Liver (tissue), 9 donors: ENCODE data around the gene C1QL1. TPM values are rescaled to one million over a fixed set of nuclear protein-coding genes. Genes with fewer than 3 reads are reported as not detected.

Source experiments
- DNase-seq: peaks from one replicate; pipeline ENCODE4 v3.0.0-alpha.2; 2017; ENCODE audit warnings: low spot score
- H3K27ac ChIP-seq, 2 donors: one replicate each; pipeline ENCODE4 v1.7.0; 2013; ENCODE audit warnings: inconsistent platforms in 2 of 2, low read length in 2 of 2, control low read depth in 1 of 2, low read depth in 1 of 2, mild to moderate bottlenecking in 1 of 2
- H3K27me3 ChIP-seq, 4 donors: one replicate each; pipeline versions ENCODE4 v1.6.1 to v1.7.0; 2013; ENCODE audit warnings: low read length in 3 of 4, inconsistent platforms in 1 of 4, mild to moderate bottlenecking in 1 of 4, moderate library complexity in 1 of 4; ENCODE audit not compliant: control insufficient read depth in 4 of 4, insufficient read depth in 4 of 4
- H3K36me3 ChIP-seq, 4 donors: one replicate each; pipeline versions ENCODE4 v1.6.1 to v1.7.0; 2013; ENCODE audit warnings: low read length in 3 of 4, mild to moderate bottlenecking in 3 of 4, low read depth in 1 of 4, moderate library complexity in 1 of 4; ENCODE audit not compliant: control insufficient read depth in 4 of 4, insufficient read depth in 3 of 4
- H3K4me1 ChIP-seq, 4 donors: one replicate each; pipeline versions ENCODE4 v1.6.1 to v1.7.0; 2013; ENCODE audit warnings: low read length in 3 of 4, mild to moderate bottlenecking in 3 of 4, moderate library complexity in 1 of 4; ENCODE audit not compliant: control insufficient read depth in 4 of 4, insufficient read depth in 4 of 4
- H3K4me3 ChIP-seq, 3 donors: one replicate each; pipeline versions ENCODE4 v1.6.1 to v1.7.0; 2013; ENCODE audit warnings: low read length in 3 of 3, control low read depth in 1 of 3, low read depth in 1 of 3, mild to moderate bottlenecking in 1 of 3
- H3K9ac ChIP-seq, 2 donors: one replicate each; pipeline ENCODE4 v1.7.0; 2013; ENCODE audit warnings: low read length in 2 of 2, mild to moderate bottlenecking in 2 of 2, moderate library complexity in 2 of 2, control low read depth in 1 of 2, low read depth in 1 of 2
- H3K9me3 ChIP-seq, 4 donors: one replicate each; pipeline versions ENCODE4 v1.6.1 to v1.7.0; 2013; ENCODE audit warnings: low read length in 3 of 4; ENCODE audit not compliant: control insufficient read depth in 4 of 4
- ATF3 ChIP-seq: IDR thresholded peaks from 2 replicates; pipeline ENCODE4 v1.6.1; 2016; ENCODE audit warnings: antibody characterized with exemption
- EGR1 ChIP-seq, 2 donors: IDR thresholded peaks; 2 replicates each; pipeline ENCODE4 v1.6.1; 2016 to 2018; ENCODE audit warnings: antibody characterized with exemption in 2 of 2, low read depth in 2 of 2
- FOXA1 ChIP-seq: IDR thresholded peaks from 2 replicates; pipeline ENCODE4 v1.6.1; 2016; ENCODE audit warnings: antibody characterized with exemption
- FOXA2 ChIP-seq: IDR thresholded peaks from 2 replicates; pipeline ENCODE4 v1.6.1; 2016; ENCODE audit warnings: antibody characterized with exemption
- GABPA ChIP-seq, 2 donors: IDR thresholded peaks in 1 of 2; conservative IDR thresholded peaks in 1 of 2; 2 replicates each; pipeline ENCODE4 v1.6.1; 2016; ENCODE audit warnings: antibody characterized with exemption in 2 of 2, mild to moderate bottlenecking in 1 of 2, moderate library complexity in 1 of 2
- JUND ChIP-seq, 2 donors: IDR thresholded peaks; 2 replicates each; pipeline ENCODE4 v1.6.1; 2016; ENCODE audit warnings: antibody characterized with exemption in 2 of 2
- NR2F2 ChIP-seq: IDR thresholded peaks from 2 replicates; pipeline ENCODE4 v1.6.1; 2016; ENCODE audit warnings: antibody characterized with exemption
- RAD21 ChIP-seq, 2 donors: IDR thresholded peaks; 2 replicates each; pipeline ENCODE4 v1.6.1; 2016; ENCODE audit warnings: antibody characterized with exemption in 2 of 2, mild to moderate bottlenecking in 2 of 2
- REST ChIP-seq: IDR thresholded peaks from 2 replicates; pipeline ENCODE4 v1.6.1; 2016; ENCODE audit warnings: antibody characterized with exemption, mild to moderate bottlenecking
- SP1 ChIP-seq: IDR thresholded peaks from 2 replicates; pipeline ENCODE4 v1.6.1; 2018; ENCODE audit warnings: antibody characterized with exemption, mild to moderate bottlenecking
- TAF1 ChIP-seq: conservative IDR thresholded peaks from 2 replicates; pipeline ENCODE4 v1.6.1; 2016; ENCODE audit warnings: antibody characterized with exemption, mild to moderate bottlenecking
- YY1 ChIP-seq: IDR thresholded peaks from 2 replicates; pipeline ENCODE4 v1.6.1; 2016; ENCODE audit warnings: antibody characterized with exemption, mild to moderate bottlenecking
- ZBTB33 ChIP-seq: IDR thresholded peaks from 2 replicates; pipeline ENCODE4 v1.6.1; 2016; ENCODE audit warnings: antibody characterized with exemption
- WGBS: extraction: QIAGEN DNeasy Blood & Tissue Kit; methylation state at CpG from one replicate; pipeline ENCODE4 v1.1.7; 2013; 5-methylcytosine and 5-hydroxymethylcytosine counted together
- polyA plus RNA-seq, 2 donors: library from polyadenylated mRNA; stranded (reverse) in 1 of 2; unstranded in 1 of 2; fragments of 200-250 nt in 1 of 2; fragments of >200 nt in 1 of 2; fragmentation: Nextera tagmentation in 1 of 2; extraction: Ambion mirVana in 1 of 2; gene quantifications; one replicate each; pipeline versions ENCODE4 v1.2.1 to v1.2.3, GENCODE V29; 2013 to 2015
- total RNA-seq, 2 donors: library from RNA; depleted of rRNA; stranded (reverse); fragments of >200 nt; gene quantifications; one replicate each; pipeline ENCODE4 v1.2.3, GENCODE V29; 2014
- TF ChIP-seq, protein P1 (sequence below): IDR thresholded peaks from 2 replicates; pipeline ENCODE4 v1.6.1; 2016; ENCODE audit warnings: antibody characterized with exemption
- TF ChIP-seq, protein P2 (sequence below): fragments of 150-350 bp; IDR thresholded peaks from 2 replicates; pipeline ENCODE4 v1.5.1; 2017; ENCODE audit warnings: improper control_type of control experiment, low read depth, low read length; ENCODE audit not compliant: missing input control
- donor health status: healthy.
- donor health status: healthy.
- donor health status: healthy.
- donor health status: healthy.
- donor health status: healthy.

Gene C1QL1
- total and polyA plus RNA-seq, 4 donors, result 0.17 to 0.57 (median 0.23) TPM; not detected in 1

GRCh38 chr17:44999433-44999832, 31.3 kb upstream of the C1QL1 start:
- Histone ChIP-seq H3K4me3 (no peak overlapping the region), H3K27ac (no peak overlapping the region), H3K36me3 (no peaks in the 10 kb centered on the region), H3K9me3 (peaks cover 0 to 6% (median 1%) of the 10 kb centered on the region in 4 donors), H3K9ac (no peak overlapping the region), H3K4me1 (peaks cover 0 to 8% (median 5%) of the 10 kb centered on the region in 4 donors), H3K27me3 (no peaks in the 10 kb centered on the region)
- WGBS, result 93% methylated on average over 3 of the region's 3 CpGs
- TF ChIP-seq RAD21 (IDR thresholded peaks at IDR 0.05) (no peak), NR2F2 (no peak), FOXA1 (no peak), TAF1 (no peak), FOXA2 (no peak), GABPA (IDR thresholded peaks at IDR 0.05 in 1 of 2, conservative IDR thresholded peaks at IDR 0.05 in 1 of 2) (no peak), ATF3 (no peak), YY1 (no peak), REST (no peak), SP1 (no peak), ZBTB33 (no peak), EGR1 (IDR thresholded peaks at IDR 0.05; ENCODE audit: low read depth in 2 of 2) (no peak), JUND (IDR thresholded peaks at IDR 0.05) (no peak)
- TF ChIP-seq, protein P1, sequence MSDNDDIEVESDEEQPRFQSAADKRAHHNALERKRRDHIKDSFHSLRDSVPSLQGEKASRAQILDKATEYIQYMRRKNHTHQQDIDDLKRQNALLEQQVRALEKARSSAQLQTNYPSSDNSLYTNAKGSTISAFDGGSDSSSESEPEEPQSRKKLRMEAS, result no peak
- TF ChIP-seq, protein P2, sequence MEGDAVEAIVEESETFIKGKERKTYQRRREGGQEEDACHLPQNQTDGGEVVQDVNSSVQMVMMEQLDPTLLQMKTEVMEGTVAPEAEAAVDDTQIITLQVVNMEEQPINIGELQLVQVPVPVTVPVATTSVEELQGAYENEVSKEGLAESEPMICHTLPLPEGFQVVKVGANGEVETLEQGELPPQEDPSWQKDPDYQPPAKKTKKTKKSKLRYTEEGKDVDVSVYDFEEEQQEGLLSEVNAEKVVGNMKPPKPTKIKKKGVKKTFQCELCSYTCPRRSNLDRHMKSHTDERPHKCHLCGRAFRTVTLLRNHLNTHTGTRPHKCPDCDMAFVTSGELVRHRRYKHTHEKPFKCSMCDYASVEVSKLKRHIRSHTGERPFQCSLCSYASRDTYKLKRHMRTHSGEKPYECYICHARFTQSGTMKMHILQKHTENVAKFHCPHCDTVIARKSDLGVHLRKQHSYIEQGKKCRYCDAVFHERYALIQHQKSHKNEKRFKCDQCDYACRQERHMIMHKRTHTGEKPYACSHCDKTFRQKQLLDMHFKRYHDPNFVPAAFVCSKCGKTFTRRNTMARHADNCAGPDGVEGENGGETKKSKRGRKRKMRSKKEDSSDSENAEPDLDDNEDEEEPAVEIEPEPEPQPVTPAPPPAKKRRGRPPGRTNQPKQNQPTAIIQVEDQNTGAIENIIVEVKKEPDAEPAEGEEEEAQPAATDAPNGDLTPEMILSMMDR, result no peak
- no peak for DNase-seq

- no peak for DNase-seq
- Histone ChIP-seq H3K9ac (no peak overlapping the region), H3K27me3 (no peaks in the 10 kb centered on the region), H3K4me1 (peaks cover 0 to 8% (median 5%) of the 10 kb centered on the region in 4 donors), H3K4me3 (no peak overlapping the region), H3K36me3 (no peaks in the 10 kb centered on the region), H3K27ac (no peak overlapping the region), H3K9me3 (peaks cover 0 to 6% (median 1%) of the 10 kb centered on the region in 4 donors)
- TF ChIP-seq ZBTB33 (no peak), ATF3 (no peak), TAF1 (no peak), REST (no peak), EGR1 (IDR thresholded peaks at IDR 0.05; ENCODE audit: low read depth in 2 of 2) (no peak), RAD21 (IDR thresholded peaks at IDR 0.05) (no peak)
- TF ChIP-seq, protein P1, result no peak
These were observed 30.5 kb upstream of the C1QL1 start for GRCh38 chr17:44998646-44999045.
